ENCODE results near the gene DPYSL5. TPM values are rescaled to one million over a fixed set of nuclear protein-coding genes. Genes with fewer than 3 reads are reported as not detected.

DPYSL5 gene
- total and polyA plus RNA-seq, 4 donors: not detected

DNA sequence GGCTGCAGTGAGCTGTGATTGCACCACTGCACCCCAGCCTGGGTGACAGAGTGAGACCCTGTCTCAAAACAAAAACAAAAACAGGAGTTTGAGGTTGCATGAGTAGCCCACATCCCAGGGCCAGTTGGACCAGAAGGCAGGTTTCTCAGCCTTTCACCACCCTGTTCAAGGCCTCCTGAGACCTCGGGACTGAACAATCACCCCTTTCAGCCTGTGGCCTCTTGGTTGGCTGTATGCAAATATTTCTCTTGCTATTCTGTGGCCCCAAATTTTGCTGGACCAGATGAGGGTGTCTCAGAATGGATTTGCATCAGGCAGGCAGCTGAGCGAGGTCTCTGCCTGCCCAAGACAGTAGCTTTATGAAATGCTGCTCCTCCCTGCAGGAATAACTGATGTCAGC lies 56.9 kb downstream of the DPYSL5 start:
- no peaks in the 10 kb centered on the region for H3K9me3 ChIP-seq (ENCODE audit: control insufficient read depth in 4 of 4, low read length in 3 of 4)
- 84% methylated on average over 2 of the region's 2 CpGs for WGBS
- no peak overlapping the region for H3K4me3 ChIP-seq (ENCODE audit: low read depth in 1 of 3, low read length in 3 of 3)
- H3K9ac ChIP-seq (ENCODE audit: low read depth in 1 of 2, low read length in 2 of 2): no peak overlapping the region
- H3K27ac ChIP-seq (ENCODE audit: low read depth in 1 of 2, low read length in 2 of 2): no peak overlapping the region
- H3K36me3 ChIP-seq (ENCODE audit: control insufficient read depth in 4 of 4, insufficient read depth in 3 of 4, low read depth in 1 of 4, low read length in 3 of 4): no peaks in the 10 kb centered on the region
- H3K27me3 ChIP-seq (ENCODE audit: control insufficient read depth in 4 of 4, insufficient read depth in 4 of 4, low read length in 3 of 4): peaks cover 0 to 4% (median 0%) of the 10 kb centered on the region in 4 donors
- no peak for DNase-seq (ENCODE audit: low spot score)
- no peak for TF ChIP-seq YY1 (IDR thresholded peaks at IDR 0.05)
- no peaks in the 10 kb centered on the region for H3K4me1 ChIP-seq (ENCODE audit: control insufficient read depth in 4 of 4, insufficient read depth in 4 of 4, low read length in 3 of 4)

DNA sequence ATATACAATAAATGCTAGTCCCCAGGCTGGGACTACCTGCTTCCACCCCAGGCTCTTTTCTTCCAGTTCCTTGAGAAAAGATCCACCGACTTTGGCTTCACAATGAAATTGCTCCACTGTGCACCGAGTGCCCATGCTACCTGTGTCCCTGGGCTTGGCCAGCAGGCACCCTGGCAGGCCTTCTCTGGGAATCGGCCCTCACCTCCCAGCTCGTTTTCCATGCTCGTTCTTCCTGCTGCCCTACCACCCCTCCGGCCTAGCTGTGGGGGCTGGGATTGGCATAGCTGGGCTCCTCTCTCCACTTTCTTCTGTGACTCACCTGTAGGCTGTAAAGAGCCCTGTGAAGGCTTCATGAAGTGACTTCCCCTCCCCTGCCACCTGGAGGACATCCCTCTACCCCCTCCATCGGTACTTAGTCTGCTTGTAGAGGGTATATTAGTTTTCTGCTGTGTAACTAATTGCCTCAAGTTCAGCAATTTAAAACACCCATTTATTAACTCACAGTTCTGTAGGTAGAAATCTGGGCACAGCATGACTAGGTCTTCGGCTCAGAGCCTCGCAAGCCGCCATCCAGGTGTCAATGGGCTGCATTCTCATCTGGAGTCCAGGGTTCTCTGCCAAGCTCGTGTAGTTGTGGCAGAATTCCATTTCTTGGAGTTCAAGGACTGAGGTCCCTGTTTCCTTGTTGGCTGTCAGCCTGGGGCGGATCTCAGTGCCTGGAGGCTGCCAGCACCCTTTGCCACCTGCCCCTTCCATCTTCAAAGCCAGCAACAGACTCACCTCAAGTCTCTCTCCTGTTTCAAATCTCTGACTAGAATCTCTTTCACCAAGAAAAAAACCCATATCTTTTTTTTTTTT lies 57.6 kb downstream of the DPYSL5 start:
- H3K4me3 ChIP-seq (ENCODE audit: low read depth in 1 of 3, low read length in 3 of 3): no peak overlapping the region
- no peak for DNase-seq (ENCODE audit: low spot score)
- no peak overlapping the region for H3K9ac ChIP-seq (ENCODE audit: low read depth in 1 of 2, low read length in 2 of 2)
- TF ChIP-seq TAF1 (conservative IDR thresholded peaks at IDR 0.05): no peak
- no peak for TF ChIP-seq NR2F2 (IDR thresholded peaks at IDR 0.05)
- TF ChIP-seq GABPA (IDR thresholded peaks at IDR 0.05 in 1 of 2, conservative IDR thresholded peaks at IDR 0.05 in 1 of 2): no peak
- TF ChIP-seq SP1 (IDR thresholded peaks at IDR 0.05): no peak
- TF ChIP-seq, protein P1, sequence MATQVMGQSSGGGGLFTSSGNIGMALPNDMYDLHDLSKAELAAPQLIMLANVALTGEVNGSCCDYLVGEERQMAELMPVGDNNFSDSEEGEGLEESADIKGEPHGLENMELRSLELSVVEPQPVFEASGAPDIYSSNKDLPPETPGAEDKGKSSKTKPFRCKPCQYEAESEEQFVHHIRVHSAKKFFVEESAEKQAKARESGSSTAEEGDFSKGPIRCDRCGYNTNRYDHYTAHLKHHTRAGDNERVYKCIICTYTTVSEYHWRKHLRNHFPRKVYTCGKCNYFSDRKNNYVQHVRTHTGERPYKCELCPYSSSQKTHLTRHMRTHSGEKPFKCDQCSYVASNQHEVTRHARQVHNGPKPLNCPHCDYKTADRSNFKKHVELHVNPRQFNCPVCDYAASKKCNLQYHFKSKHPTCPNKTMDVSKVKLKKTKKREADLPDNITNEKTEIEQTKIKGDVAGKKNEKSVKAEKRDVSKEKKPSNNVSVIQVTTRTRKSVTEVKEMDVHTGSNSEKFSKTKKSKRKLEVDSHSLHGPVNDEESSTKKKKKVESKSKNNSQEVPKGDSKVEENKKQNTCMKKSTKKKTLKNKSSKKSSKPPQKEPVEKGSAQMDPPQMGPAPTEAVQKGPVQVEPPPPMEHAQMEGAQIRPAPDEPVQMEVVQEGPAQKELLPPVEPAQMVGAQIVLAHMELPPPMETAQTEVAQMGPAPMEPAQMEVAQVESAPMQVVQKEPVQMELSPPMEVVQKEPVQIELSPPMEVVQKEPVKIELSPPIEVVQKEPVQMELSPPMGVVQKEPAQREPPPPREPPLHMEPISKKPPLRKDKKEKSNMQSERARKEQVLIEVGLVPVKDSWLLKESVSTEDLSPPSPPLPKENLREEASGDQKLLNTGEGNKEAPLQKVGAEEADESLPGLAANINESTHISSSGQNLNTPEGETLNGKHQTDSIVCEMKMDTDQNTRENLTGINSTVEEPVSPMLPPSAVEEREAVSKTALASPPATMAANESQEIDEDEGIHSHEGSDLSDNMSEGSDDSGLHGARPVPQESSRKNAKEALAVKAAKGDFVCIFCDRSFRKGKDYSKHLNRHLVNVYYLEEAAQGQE (IDR thresholded peaks at IDR 0.05): no peak
- TF ChIP-seq, protein P2, sequence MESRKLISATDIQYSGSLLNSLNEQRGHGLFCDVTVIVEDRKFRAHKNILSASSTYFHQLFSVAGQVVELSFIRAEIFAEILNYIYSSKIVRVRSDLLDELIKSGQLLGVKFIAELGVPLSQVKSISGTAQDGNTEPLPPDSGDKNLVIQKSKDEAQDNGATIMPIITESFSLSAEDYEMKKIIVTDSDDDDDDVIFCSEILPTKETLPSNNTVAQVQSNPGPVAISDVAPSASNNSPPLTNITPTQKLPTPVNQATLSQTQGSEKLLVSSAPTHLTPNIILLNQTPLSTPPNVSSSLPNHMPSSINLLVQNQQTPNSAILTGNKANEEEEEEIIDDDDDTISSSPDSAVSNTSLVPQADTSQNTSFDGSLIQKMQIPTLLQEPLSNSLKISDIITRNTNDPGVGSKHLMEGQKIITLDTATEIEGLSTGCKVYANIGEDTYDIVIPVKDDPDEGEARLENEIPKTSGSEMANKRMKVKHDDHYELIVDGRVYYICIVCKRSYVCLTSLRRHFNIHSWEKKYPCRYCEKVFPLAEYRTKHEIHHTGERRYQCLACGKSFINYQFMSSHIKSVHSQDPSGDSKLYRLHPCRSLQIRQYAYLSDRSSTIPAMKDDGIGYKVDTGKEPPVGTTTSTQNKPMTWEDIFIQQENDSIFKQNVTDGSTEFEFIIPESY (IDR thresholded peaks at IDR 0.05): no peak
- TF ChIP-seq HNF4G (IDR thresholded peaks at IDR 0.05): no peak
- no peak for TF ChIP-seq FOXA1 (IDR thresholded peaks at IDR 0.05)
- no peak for TF ChIP-seq HNF4A (conservative IDR thresholded peaks at IDR 0.05)
- no peak for TF ChIP-seq EGR1 (IDR thresholded peaks at IDR 0.05; ENCODE audit: low read depth in 2 of 2)
- no peak for TF ChIP-seq YY1 (IDR thresholded peaks at IDR 0.05)
- no peak for TF ChIP-seq RAD21 (IDR thresholded peaks at IDR 0.05)
- TF ChIP-seq, protein P3, sequence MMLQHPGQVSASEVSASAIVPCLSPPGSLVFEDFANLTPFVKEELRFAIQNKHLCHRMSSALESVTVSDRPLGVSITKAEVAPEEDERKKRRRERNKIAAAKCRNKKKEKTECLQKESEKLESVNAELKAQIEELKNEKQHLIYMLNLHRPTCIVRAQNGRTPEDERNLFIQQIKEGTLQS (IDR thresholded peaks at IDR 0.05): no peak
- no peak for TF ChIP-seq RXRA (IDR thresholded peaks at IDR 0.05)
- no peak for TF ChIP-seq JUND (IDR thresholded peaks at IDR 0.05)
- TF ChIP-seq, protein P4, sequence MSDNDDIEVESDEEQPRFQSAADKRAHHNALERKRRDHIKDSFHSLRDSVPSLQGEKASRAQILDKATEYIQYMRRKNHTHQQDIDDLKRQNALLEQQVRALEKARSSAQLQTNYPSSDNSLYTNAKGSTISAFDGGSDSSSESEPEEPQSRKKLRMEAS (IDR thresholded peaks at IDR 0.05): no peak
- TF ChIP-seq, protein P5, sequence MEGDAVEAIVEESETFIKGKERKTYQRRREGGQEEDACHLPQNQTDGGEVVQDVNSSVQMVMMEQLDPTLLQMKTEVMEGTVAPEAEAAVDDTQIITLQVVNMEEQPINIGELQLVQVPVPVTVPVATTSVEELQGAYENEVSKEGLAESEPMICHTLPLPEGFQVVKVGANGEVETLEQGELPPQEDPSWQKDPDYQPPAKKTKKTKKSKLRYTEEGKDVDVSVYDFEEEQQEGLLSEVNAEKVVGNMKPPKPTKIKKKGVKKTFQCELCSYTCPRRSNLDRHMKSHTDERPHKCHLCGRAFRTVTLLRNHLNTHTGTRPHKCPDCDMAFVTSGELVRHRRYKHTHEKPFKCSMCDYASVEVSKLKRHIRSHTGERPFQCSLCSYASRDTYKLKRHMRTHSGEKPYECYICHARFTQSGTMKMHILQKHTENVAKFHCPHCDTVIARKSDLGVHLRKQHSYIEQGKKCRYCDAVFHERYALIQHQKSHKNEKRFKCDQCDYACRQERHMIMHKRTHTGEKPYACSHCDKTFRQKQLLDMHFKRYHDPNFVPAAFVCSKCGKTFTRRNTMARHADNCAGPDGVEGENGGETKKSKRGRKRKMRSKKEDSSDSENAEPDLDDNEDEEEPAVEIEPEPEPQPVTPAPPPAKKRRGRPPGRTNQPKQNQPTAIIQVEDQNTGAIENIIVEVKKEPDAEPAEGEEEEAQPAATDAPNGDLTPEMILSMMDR (IDR thresholded peaks at IDR 0.05; ENCODE audit: low read depth, low read length, missing input control): no peak
- TF ChIP-seq FOXA2 (IDR thresholded peaks at IDR 0.05): no peak
- H3K36me3 ChIP-seq (ENCODE audit: control insufficient read depth in 4 of 4, insufficient read depth in 3 of 4, low read depth in 1 of 4, low read length in 3 of 4): no peaks in the 10 kb centered on the region
- WGBS: 82% methylated on average over 12 of the region's 12 CpGs
- H3K27ac ChIP-seq (ENCODE audit: low read depth in 1 of 2, low read length in 2 of 2): no peak overlapping the region
- H3K4me1 ChIP-seq (ENCODE audit: control insufficient read depth in 4 of 4, insufficient read depth in 4 of 4, low read length in 3 of 4): no peaks in the 10 kb centered on the region
- peaks cover 0 to 4% (median 0%) of the 10 kb centered on the region in 4 donors for H3K27me3 ChIP-seq (ENCODE audit: control insufficient read depth in 4 of 4, insufficient read depth in 4 of 4, low read length in 3 of 4)
- H3K9me3 ChIP-seq (ENCODE audit: control insufficient read depth in 4 of 4, low read length in 3 of 4): no peaks in the 10 kb centered on the region

All from liver (tissue), 9 donors.